Gastroesophageal sphincter (tissue), 4 donors: ENCODE measurements around the gene BPHL. TPM values are rescaled to one million over a fixed set of nuclear protein-coding genes. Genes with fewer than 3 reads are reported as not detected.
"Not testable (repeated sequence)": the region's sequence is repeated elsewhere in the genome, so short reads cannot be mapped to it uniquely, and the experiment has no call there.

Source experiments
- ATAC-seq: fragments of 150-250 bp; one replicate; pipeline ENCODE4 v1.9.1; 2016; ENCODE audit warnings: mild to moderate bottlenecking, moderate library complexity
- H3K27ac ChIP-seq, 4 donors: fragments of 200-600 bp; sonication (generic) in 3 of 4; 1 replicate in 3 of 4; 2 replicates in 1 of 4; pipeline ENCODE4 v1.5.1; 2016 to 2019
- H3K27me3 ChIP-seq: fragments of 200-600 bp; sonication (generic); one replicate; pipeline ENCODE4 v1.5.1; 2019
- H3K36me3 ChIP-seq, 2 donors: fragments of 200-600 bp; sonication (generic); one replicate each; pipeline ENCODE4 v1.5.1; 2019; ENCODE audit warnings: control low read depth in 1 of 2
- H3K4me1 ChIP-seq, 3 donors: fragments of 200-600 bp; sonication (generic); 1 replicate in 2 of 3; 2 replicates in 1 of 3; pipeline ENCODE4 v1.5.1; 2016 to 2019; ENCODE audit warnings: control low read depth in 2 of 3
- H3K4me3 ChIP-seq, 2 donors: fragments of 200-600 bp; sonication (generic); one replicate each; pipeline ENCODE4 v1.5.1; 2019; ENCODE audit warnings: mild to moderate bottlenecking in 1 of 2, moderate library complexity in 1 of 2
- H3K9me3 ChIP-seq, 3 donors: fragments of 200-600 bp; sonication (generic); one replicate each; pipeline ENCODE4 v1.5.1; 2017 to 2019; ENCODE audit warnings: control low read depth in 2 of 3
- EP300 ChIP-seq: sonication (generic); formaldehyde crosslinking; IDR thresholded peaks from one replicate; pipeline ENCODE4 v1.6.1; 2017; ENCODE audit warnings: antibody characterized with exemption, mild to moderate bottlenecking
- POLR2A ChIP-seq, 2 donors: fragments of 450-650 bp; IDR thresholded peaks; one replicate each; pipeline ENCODE4 v1.6.1; 2017; ENCODE audit warnings: antibody characterized with exemption in 2 of 2, mild to moderate bottlenecking in 2 of 2, moderate library complexity in 1 of 2
- POLR2AphosphoS5 ChIP-seq: sonication (generic); formaldehyde crosslinking; IDR thresholded peaks from one replicate; pipeline ENCODE4 v1.6.1; 2017; ENCODE audit warnings: antibody characterized with exemption
- WGBS, 2 donors: methylation state at CpG; one replicate each; pipeline ENCODE4 v1.1.5; 2018; ENCODE audit warnings: low coverage in 1 of 2; 5-methylcytosine and 5-hydroxymethylcytosine counted together
- total RNA-seq, 4 donors: library from RNA; depleted of rRNA; stranded (reverse); fragments of >200 nt; gene quantifications; one replicate each; pipeline ENCODE4 v1.1.0, GENCODE V29; 2016
- TF ChIP-seq, protein P1 (sequence below), 4 experiments: fragments of 200-600 bp in 2 of 4; fragments of 450-650 bp in 2 of 4; sonication (generic) in 1 of 4; IDR thresholded peaks; one replicate each; pipeline ENCODE4 v1.5.1; 2017 to 2019; ENCODE audit warnings: antibody characterized with exemption in 4 of 4, mild to moderate bottlenecking in 2 of 4, moderate library complexity in 2 of 4

The BPHL gene
- total RNA-seq, 4 donors from 2014 or later = 4.8 to 16.6 (median 6.5) TPM

DNA sequence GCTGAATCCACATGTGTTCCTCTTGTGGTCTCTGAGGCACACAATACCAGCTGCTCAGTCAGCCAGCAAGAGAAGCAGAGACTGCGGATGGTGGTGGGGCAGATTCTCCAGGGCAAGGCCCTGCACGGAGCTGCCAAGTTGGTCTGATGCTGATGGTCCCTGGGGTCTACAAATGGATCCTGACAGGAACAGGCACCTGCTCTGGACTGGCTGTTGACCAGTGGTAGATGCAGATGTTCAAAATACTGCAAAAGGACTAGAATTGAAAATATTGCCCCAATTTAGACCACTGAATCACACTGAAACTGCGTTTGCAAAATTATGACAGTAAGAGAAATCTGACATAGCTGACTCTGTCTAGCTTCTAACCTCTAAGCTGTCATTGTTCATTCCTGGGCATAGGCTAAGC is 68.5 kb downstream of the BPHL start:
- H3K4me3 ChIP-seq = no peak overlapping the region
- no peaks in the 10 kb centered on the region for H3K9me3 ChIP-seq
- TF ChIP-seq, protein P1, sequence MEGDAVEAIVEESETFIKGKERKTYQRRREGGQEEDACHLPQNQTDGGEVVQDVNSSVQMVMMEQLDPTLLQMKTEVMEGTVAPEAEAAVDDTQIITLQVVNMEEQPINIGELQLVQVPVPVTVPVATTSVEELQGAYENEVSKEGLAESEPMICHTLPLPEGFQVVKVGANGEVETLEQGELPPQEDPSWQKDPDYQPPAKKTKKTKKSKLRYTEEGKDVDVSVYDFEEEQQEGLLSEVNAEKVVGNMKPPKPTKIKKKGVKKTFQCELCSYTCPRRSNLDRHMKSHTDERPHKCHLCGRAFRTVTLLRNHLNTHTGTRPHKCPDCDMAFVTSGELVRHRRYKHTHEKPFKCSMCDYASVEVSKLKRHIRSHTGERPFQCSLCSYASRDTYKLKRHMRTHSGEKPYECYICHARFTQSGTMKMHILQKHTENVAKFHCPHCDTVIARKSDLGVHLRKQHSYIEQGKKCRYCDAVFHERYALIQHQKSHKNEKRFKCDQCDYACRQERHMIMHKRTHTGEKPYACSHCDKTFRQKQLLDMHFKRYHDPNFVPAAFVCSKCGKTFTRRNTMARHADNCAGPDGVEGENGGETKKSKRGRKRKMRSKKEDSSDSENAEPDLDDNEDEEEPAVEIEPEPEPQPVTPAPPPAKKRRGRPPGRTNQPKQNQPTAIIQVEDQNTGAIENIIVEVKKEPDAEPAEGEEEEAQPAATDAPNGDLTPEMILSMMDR (IDR thresholded peaks at IDR 0.05) = no peak
- TF ChIP-seq POLR2AphosphoS5 = no peak
- no peak for TF ChIP-seq EP300
- TF ChIP-seq POLR2A (IDR thresholded peaks at IDR 0.05) = no peak
- 100% methylated on average over 1 of the region's 3 CpGs; no CpG with 5 or more reads in 1 of the 2 donors for WGBS, 2 donors
- H3K27me3 ChIP-seq = no peaks in the 10 kb centered on the region
- no peaks in the 10 kb centered on the region for H3K4me1 ChIP-seq
- no peaks in the 10 kb centered on the region for H3K36me3 ChIP-seq
- ATAC-seq = no peak
- no peak overlapping the region for H3K27ac ChIP-seq

DNA sequence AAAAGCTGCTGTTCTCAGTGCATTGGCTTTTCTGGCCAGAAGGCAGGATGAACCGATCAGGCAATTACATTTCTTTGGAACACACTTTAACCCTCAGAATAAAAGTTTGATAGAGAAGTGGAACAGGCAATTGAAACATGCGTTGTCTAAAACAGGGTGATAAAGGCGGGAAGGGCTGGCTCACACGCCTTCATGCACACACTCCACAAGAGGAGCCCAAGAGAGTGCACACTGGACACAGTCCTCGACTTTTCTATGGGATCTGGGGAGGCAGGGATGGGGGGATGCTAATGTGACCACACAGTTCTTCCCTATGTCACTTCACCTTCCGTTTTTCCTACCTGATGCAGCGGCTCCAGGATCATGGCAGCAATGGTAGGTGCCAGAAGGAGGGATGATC is 69.8 kb downstream of the BPHL start:
- 70 to 97% methylated on average over 2 to 5 of the region's 7 CpGs for WGBS, 2 donors
- Histone ChIP-seq H3K4me3 (no peak overlapping the region), H3K9me3 (no peaks in the 10 kb centered on the region), H3K27me3 (no peaks in the 10 kb centered on the region), H3K36me3 (no peaks in the 10 kb centered on the region), H3K4me1 (no peaks in the 10 kb centered on the region), H3K27ac (no peak overlapping the region)
- no peak for ATAC-seq
- TF ChIP-seq POLR2AphosphoS5 (no peak), EP300 (no peak), POLR2A (IDR thresholded peaks at IDR 0.05) (no peak)
- TF ChIP-seq, protein P1 (IDR thresholded peaks at IDR 0.05) = no peak

DNA sequence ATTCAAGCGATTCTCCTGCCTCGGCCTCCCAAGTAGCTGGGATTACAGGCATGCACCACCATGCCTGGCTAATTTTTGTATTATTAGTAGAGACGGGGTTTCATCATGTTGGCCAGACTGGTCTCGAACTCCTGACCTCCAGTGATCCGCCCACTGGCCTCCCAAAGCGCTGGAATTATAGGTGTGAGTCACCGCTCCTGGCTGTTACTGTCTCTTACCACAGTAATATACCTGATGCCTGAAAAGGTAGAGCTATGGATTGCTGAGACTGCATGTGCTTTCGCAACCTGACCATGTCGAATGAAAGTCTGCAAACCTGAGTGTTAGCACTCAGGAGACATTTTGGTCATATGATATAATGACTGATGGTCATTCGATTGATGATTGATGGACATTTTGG is 70.7 kb downstream of the BPHL start:
- not testable (repeated sequence) for H3K9me3 ChIP-seq, H3K27ac ChIP-seq, H3K27me3 ChIP-seq, H3K36me3 ChIP-seq, H3K4me1 ChIP-seq, H3K4me3 ChIP-seq, ATAC-seq
- WGBS, 2 donors = 92 to 98% methylated on average over 2 to 9 of the region's 10 CpGs

DNA sequence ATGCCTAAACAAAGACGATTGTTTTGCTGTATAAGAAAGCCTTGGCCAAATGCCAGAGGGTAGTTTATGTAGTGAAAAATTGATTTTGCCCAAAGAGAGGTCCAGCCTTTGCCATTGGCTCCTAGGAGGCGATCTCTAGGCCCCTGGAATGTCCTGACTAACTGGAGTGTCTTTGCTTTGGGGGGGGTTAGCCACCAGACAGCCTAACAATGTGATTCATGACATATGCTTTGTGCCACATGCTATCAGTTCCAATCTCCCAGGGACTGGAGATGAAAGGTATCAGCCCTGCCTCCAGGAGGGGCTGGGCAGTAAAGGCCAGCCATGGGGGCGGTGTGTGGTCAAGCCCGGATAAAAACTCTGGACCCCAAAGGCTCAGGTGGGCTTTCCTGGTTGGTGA is 71.5 kb downstream of the BPHL start:
- no peaks in the 10 kb centered on the region for H3K36me3 ChIP-seq
- no peak overlapping the region for H3K4me3 ChIP-seq
- 65 to 80% methylated on average over 1 to 3 of the region's 4 CpGs for WGBS, 2 donors
- TF ChIP-seq, protein P1 (IDR thresholded peaks at IDR 0.05) = no peak
- TF ChIP-seq POLR2AphosphoS5 = no peak
- TF ChIP-seq POLR2A (IDR thresholded peaks at IDR 0.05) = no peak
- TF ChIP-seq EP300 = no peak
- no peaks in the 10 kb centered on the region for H3K9me3 ChIP-seq
- no peaks in the 10 kb centered on the region for H3K27me3 ChIP-seq
- H3K27ac ChIP-seq = no peak overlapping the region
- ATAC-seq = no peak
- peaks cover 0 to 8% (median 0%) of the 10 kb centered on the region in 3 donors for H3K4me1 ChIP-seq

DNA sequence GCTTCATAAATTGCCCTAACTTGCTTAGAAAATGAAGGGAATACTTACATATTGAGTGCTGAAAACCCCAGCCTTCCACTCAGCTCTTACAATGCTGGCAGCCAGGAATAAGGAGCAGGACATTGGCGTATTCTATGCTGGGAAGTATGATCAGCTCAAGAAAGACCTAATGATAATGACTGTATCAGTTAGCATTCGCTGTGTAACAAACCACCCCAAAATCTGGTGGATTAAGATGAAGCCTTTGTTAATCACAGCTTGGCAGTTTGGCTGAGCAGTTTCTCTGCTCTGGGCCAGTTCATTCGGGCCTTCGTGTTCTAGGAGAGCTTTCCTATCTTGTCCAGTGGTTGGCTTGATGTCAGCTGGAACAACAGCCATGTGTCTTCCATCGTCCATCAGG is 72.3 kb downstream of the BPHL start:
- Histone ChIP-seq H3K4me1 (peaks cover 0 to 15% (median 0%) of the 10 kb centered on the region in 3 donors), H3K27me3 (no peaks in the 10 kb centered on the region), H3K36me3 (no peaks in the 10 kb centered on the region), H3K27ac (no peak overlapping the region), H3K4me3 (no peak overlapping the region), H3K9me3 (no peaks in the 10 kb centered on the region)
- WGBS, 2 donors = 87 to 100% methylated on average over 1 to 4 of the region's 5 CpGs
- TF ChIP-seq EP300 (no peak), POLR2AphosphoS5 (no peak), POLR2A (IDR thresholded peaks at IDR 0.05) (no peak)
- TF ChIP-seq, protein P1 (IDR thresholded peaks at IDR 0.05) = no peak
- ATAC-seq = no peak
